HFF-Myc (cell line): Measurements from ENCODE around the gene CATSPERB.
"Not testable (repeated sequence)": the region's sequence is repeated elsewhere in the genome, so short reads cannot be mapped to it uniquely, and the experiment has no call there.

ENCODE experiments used
- DNase-seq: peaks from one replicate; pipeline ENCODE4 v3.0.0-alpha.2; 2011; ENCODE audit warnings: low read depth; ENCODE audit errors: extremely low read depth
- H3K4me3 ChIP-seq: replicated peaks from 2 replicates; pipeline ENCODE4 v1.5.1; 2011; ENCODE audit warnings: low read depth, mild to moderate bottlenecking, control low read depth, low read length
- CTCF ChIP-seq: IDR thresholded peaks from 2 replicates; pipeline ENCODE4 v1.5.1; 2012; ENCODE audit warnings: mild to moderate bottlenecking, low read depth, low read length, control low read depth; ENCODE audit errors: missing control alignments

The CATSPERB gene

GRCh38 chr14:91573528-91573893 lies 158.4 kb downstream of the CATSPERB start:
- DNase-seq = no peak
- TF ChIP-seq CTCF = no peak
- H3K4me3 ChIP-seq = no peak overlapping the region

GRCh38 chr14:91570021-91570420 lies 161.9 kb downstream of the CATSPERB start:
- TF ChIP-seq CTCF = no peak
- no peak for DNase-seq
- no peak overlapping the region for H3K4me3 ChIP-seq

- no peak for TF ChIP-seq CTCF
- DNase-seq = no peak
- H3K4me3 ChIP-seq = no peak overlapping the region
These were observed 162.6 kb downstream of the CATSPERB start for GRCh38 chr14:91569301-91569700.

GRCh38 chr14:91568626-91569025 lies 163.3 kb downstream of the CATSPERB start:
- DNase-seq = no peak
- H3K4me3 ChIP-seq = no peak overlapping the region
- no peak for TF ChIP-seq CTCF

- H3K4me3 ChIP-seq, DNase-seq: not testable (repeated sequence)
These were observed 164.1 kb downstream of the CATSPERB start for GRCh38 chr14:91567827-91568226.

- DNase-seq = no peak
- no peak for TF ChIP-seq CTCF
- H3K4me3 ChIP-seq = no peak overlapping the region
These were observed 176.4 kb downstream of the CATSPERB start for GRCh38 chr14:91555531-91555930.

- no peak for TF ChIP-seq CTCF
- no peak overlapping the region for H3K4me3 ChIP-seq
- DNase-seq = no peak
These were observed 177.2 kb downstream of the CATSPERB start for GRCh38 chr14:91554535-91555332.
